MM.1S (cell line): ENCODE measurements around the gene RASSF1.

Source experiments
- CTCF ChIP-seq: fragments of 300-600 bp; sonication (generic); IDR thresholded peaks from 2 replicates; pipeline ENCODE4 v1.5.1; 2016; ENCODE audit warnings: antibody characterized with exemption, low read length, mixed read lengths
- EZH2 ChIP-seq: fragments of 300-600 bp; sonication (generic); optimal IDR thresholded peaks from 2 replicates; pipeline ENCODE3; 2017; ENCODE audit warnings: low read depth, mild to moderate bottlenecking, antibody characterized with exemption, low read length, mixed read lengths
- EZH2phosphoT487 ChIP-seq: fragments of 300-600 bp; sonication (generic); IDR thresholded peaks from 2 replicates; pipeline ENCODE4 v1.6.1; 2018; ENCODE audit warnings: antibody characterized with exemption, low read length

- no peak for TF ChIP-seq CTCF
- TF ChIP-seq EZH2, result no peak
- TF ChIP-seq EZH2phosphoT487, result no peak
Measured at GRCh38 chr3:50297896-50298725, 42.5 kb downstream of the RASSF1 start.
